ENCODE data around the gene NFAM1. TPM values are rescaled to one million over a fixed set of nuclear protein-coding genes. Genes with fewer than 3 reads are reported as not detected.

NFAM1 gene
- total RNA-seq, 1 donor: under 0.01 TPM

DNA sequence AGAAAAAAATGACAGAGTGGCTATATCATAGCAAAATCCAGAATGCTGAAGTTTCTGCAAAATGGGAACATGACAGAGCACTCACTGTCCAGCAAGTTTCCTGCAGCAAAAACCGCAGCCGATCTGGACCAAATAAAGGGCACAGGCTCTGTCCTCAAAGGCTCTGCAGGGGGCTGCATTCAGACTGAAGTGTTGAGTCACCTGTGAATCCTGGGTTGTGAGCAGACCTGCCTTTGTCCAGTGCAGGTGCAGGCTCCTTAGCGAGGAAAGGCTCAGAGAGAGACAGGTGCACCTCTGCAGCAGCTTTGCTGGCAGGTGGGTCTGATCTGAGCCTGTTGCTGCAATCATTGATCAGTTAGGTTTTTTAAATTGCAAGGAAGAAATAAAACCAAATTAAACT lies 29.3 kb upstream of the NFAM1 start:
- H3K27me3 ChIP-seq (ENCODE audit: insufficient read depth, low read length): peaks cover 53% of the 10 kb centered on the region
- no peaks in the 10 kb centered on the region for H3K9me3 ChIP-seq (ENCODE audit: low read depth, low read length)
- TF ChIP-seq, protein P1, sequence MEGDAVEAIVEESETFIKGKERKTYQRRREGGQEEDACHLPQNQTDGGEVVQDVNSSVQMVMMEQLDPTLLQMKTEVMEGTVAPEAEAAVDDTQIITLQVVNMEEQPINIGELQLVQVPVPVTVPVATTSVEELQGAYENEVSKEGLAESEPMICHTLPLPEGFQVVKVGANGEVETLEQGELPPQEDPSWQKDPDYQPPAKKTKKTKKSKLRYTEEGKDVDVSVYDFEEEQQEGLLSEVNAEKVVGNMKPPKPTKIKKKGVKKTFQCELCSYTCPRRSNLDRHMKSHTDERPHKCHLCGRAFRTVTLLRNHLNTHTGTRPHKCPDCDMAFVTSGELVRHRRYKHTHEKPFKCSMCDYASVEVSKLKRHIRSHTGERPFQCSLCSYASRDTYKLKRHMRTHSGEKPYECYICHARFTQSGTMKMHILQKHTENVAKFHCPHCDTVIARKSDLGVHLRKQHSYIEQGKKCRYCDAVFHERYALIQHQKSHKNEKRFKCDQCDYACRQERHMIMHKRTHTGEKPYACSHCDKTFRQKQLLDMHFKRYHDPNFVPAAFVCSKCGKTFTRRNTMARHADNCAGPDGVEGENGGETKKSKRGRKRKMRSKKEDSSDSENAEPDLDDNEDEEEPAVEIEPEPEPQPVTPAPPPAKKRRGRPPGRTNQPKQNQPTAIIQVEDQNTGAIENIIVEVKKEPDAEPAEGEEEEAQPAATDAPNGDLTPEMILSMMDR (IDR thresholded peaks at IDR 0.05; ENCODE audit: extremely low read depth, low read depth, low read length): no peak

DNA sequence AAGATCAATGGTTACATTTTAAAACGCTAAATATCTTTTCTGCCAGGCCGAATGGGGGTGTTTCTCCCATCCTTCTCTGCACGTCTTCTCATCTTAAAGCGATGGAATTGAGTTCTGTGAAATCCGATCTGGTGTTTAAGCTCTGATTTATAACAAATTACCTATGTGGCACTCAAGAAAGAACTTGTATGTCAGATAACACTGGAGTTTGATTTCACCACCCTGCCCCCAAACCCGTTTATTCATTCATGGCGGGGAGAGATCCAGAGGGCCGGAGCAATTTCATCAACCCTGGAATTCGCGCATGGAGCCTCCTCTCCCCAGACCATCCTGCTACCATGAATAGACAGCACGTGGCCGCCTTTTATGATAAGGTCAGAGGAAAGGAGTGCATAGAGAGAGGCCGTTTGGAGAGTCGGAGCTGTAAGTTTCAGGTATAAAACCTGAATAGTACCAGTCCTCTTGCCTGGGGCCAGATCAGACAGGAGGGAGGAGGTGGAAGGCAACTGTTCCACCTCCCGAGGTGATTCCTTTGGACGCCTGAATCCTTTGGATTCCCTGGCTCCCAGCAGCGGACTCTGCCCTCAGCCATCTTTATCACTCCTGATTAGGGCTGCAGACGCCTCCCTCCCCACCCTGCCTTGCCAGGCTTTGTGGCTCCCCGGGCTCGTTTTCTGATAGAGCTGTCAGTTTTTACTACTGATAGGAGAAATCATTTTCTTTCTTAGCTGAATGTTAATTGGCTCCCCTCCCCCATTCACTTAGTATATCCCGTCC lies 27.3 kb upstream of the NFAM1 start:
- Histone ChIP-seq H3K4me3 (ENCODE audit: insufficient read depth, low read length) (no peak overlapping the region), H3K79me2 (ENCODE audit: insufficient read depth, low read length) (no peaks in the 10 kb centered on the region), H3K9me3 (ENCODE audit: low read depth, low read length) (no peaks in the 10 kb centered on the region), H3K4me1 (ENCODE audit: insufficient read depth, low read length) (no peaks in the 10 kb centered on the region), H4K20me1 (ENCODE audit: insufficient read depth, low read length) (no peaks in the 10 kb centered on the region), H3K4me2 (ENCODE audit: insufficient read depth, low read length) (no peak overlapping the region), H3K27ac (ENCODE audit: low read depth, low read length) (no peak overlapping the region), H2AFZ (ENCODE audit: low read length) (no peak overlapping the region), H3K36me3 (ENCODE audit: insufficient read depth, low read length) (no peaks in the 10 kb centered on the region), H3K27me3 (ENCODE audit: insufficient read depth, low read length) (peaks cover 53% of the 10 kb centered on the region)
- TF ChIP-seq, protein P1 (IDR thresholded peaks at IDR 0.05; ENCODE audit: extremely low read depth, low read depth, low read length): no peak
- DNase-seq (ENCODE audit: insufficient read length, low spot score, missing footprints): no peak

More for the DNA sequence above, 29.3 kb upstream of the NFAM1 start:
- H3K4me1 ChIP-seq (ENCODE audit: insufficient read depth, low read length): no peaks in the 10 kb centered on the region
- no peak overlapping the region for H3K27ac ChIP-seq (ENCODE audit: low read depth, low read length)
- no peak overlapping the region for H3K4me2 ChIP-seq (ENCODE audit: insufficient read depth, low read length)
- H3K4me3 ChIP-seq (ENCODE audit: insufficient read depth, low read length): no peak overlapping the region
- H3K36me3 ChIP-seq (ENCODE audit: insufficient read depth, low read length): no peaks in the 10 kb centered on the region
- H4K20me1 ChIP-seq (ENCODE audit: insufficient read depth, low read length): no peaks in the 10 kb centered on the region
- DNase-seq (ENCODE audit: insufficient read length, low spot score, missing footprints): no peak
- no peak overlapping the region for H2AFZ ChIP-seq (ENCODE audit: low read length)
- H3K79me2 ChIP-seq (ENCODE audit: insufficient read depth, low read length): no peaks in the 10 kb centered on the region

DNA sequence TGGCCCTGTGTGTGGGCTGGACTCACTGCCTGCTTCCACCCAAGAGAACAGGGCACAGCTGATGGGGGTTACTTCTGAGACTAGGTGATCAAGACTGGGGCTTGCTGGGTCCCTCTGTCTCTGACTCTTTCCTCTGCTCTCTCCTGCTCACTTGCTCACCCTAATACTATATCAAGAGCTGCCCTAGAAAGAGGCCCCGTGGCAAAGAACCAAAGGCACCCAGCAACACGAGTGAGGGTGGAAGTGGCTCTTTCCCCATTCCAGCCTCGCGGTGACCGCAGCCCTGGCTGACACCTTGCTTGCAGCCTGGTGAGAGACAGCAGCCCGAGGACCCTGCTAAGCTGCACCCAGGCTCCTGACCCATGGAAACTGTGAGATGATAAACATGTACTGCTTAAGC lies 20.7 kb upstream of the NFAM1 start:
- H3K27me3 ChIP-seq (ENCODE audit: insufficient read depth, low read length): peaks cover 7% of the 10 kb centered on the region
- no peak overlapping the region for H3K4me2 ChIP-seq (ENCODE audit: insufficient read depth, low read length)
- no peaks in the 10 kb centered on the region for H3K36me3 ChIP-seq (ENCODE audit: insufficient read depth, low read length)
- no peaks in the 10 kb centered on the region for H3K4me1 ChIP-seq (ENCODE audit: insufficient read depth, low read length)
- H3K27ac ChIP-seq (ENCODE audit: low read depth, low read length): no peak overlapping the region
- H3K9me3 ChIP-seq (ENCODE audit: low read depth, low read length): no peaks in the 10 kb centered on the region
- H4K20me1 ChIP-seq (ENCODE audit: insufficient read depth, low read length): no peaks in the 10 kb centered on the region
- TF ChIP-seq, protein P1 (IDR thresholded peaks at IDR 0.05; ENCODE audit: extremely low read depth, low read depth, low read length): no peak
- H3K79me2 ChIP-seq (ENCODE audit: insufficient read depth, low read length): no peaks in the 10 kb centered on the region
- peak; percentile 77 for DNase-seq (ENCODE audit: insufficient read length, low spot score, missing footprints)
- no peak overlapping the region for H2AFZ ChIP-seq (ENCODE audit: low read length)
- H3K4me3 ChIP-seq (ENCODE audit: insufficient read depth, low read length): no peak overlapping the region

DNA sequence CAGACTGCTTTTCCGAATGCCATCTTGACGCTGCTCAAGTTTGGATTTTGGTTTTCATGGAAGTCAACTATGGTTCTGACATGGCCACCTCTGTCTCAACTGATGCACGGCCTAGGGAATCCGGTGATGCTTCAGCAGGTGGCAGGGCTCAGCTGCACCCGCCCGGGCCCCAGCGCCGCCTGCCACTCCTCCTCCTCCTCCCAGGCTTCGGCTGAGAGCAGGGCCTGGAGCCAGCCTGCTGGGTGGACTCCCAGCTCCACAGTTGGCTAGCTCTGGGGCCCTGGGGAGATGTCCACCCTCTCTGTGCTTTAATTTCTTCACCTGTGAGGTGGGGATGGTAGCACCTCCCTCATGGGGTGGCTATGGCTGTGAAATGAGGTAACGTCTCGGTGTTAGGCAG lies 20.3 kb upstream of the NFAM1 start:
- Histone ChIP-seq H3K36me3 (ENCODE audit: insufficient read depth, low read length) (no peaks in the 10 kb centered on the region), H3K79me2 (ENCODE audit: insufficient read depth, low read length) (no peaks in the 10 kb centered on the region), H2AFZ (ENCODE audit: low read length) (no peak overlapping the region), H3K4me3 (ENCODE audit: insufficient read depth, low read length) (no peak overlapping the region), H3K4me1 (ENCODE audit: insufficient read depth, low read length) (no peaks in the 10 kb centered on the region), H3K9me3 (ENCODE audit: low read depth, low read length) (no peaks in the 10 kb centered on the region), H3K27me3 (ENCODE audit: insufficient read depth, low read length) (peaks cover 6% of the 10 kb centered on the region), H3K27ac (ENCODE audit: low read depth, low read length) (no peak overlapping the region), H4K20me1 (ENCODE audit: insufficient read depth, low read length) (no peaks in the 10 kb centered on the region), H3K4me2 (ENCODE audit: insufficient read depth, low read length) (no peak overlapping the region)
- TF ChIP-seq, protein P1 (IDR thresholded peaks at IDR 0.05; ENCODE audit: extremely low read depth, low read depth, low read length): no peak
- DNase-seq (ENCODE audit: insufficient read length, low spot score, missing footprints): peak; percentile 62
